Mesothelial cell of epicardium (in vitro differentiated cells): ENCODE results near the gene NUP205. TPM values are rescaled to one million over a fixed set of nuclear protein-coding genes. Genes with fewer than 3 reads are reported as not detected.

ENCODE experiments used
- DNase-seq, 2 experiments: peaks; one replicate each; pipeline ENCODE4 v3.0.0; 2021; ENCODE audit warnings: low spot score in 2 of 2; ENCODE audit not compliant: unreplicated experiment in 2 of 2
- H3K27ac Mint-ChIP-seq: 2 replicates; pipeline ENCODE4 v1.8.0; 2021; ENCODE audit warnings: mixed read lengths
- H3K27me3 Mint-ChIP-seq: 2 replicates; pipeline ENCODE4 v1.8.0; 2021; ENCODE audit warnings: low read depth, mixed read lengths
- H3K36me3 Mint-ChIP-seq: 2 replicates; pipeline ENCODE4 v1.8.0; 2021; ENCODE audit warnings: mixed read lengths
- H3K4me1 Mint-ChIP-seq: 2 replicates; pipeline ENCODE4 v1.8.0; 2021; ENCODE audit warnings: mixed read lengths
- H3K4me3 Mint-ChIP-seq: 2 replicates; pipeline ENCODE4 v1.8.0; 2021; ENCODE audit warnings: mild to moderate bottlenecking, moderate library complexity, mixed read lengths
- H3K9me3 Mint-ChIP-seq: 2 replicates; pipeline ENCODE4 v1.8.0; 2021; ENCODE audit warnings: mixed read lengths
- total RNA-seq: library from RNA; stranded (reverse); gene quantifications from 3 replicates; pipeline ENCODE4 v1.2.1, GENCODE V29; 2021
- TF ChIP-seq, protein P1 (sequence below): fragments of 200-600 bp; sonication (generic); IDR thresholded peaks from one replicate; pipeline ENCODE4 v1.5.0; 2021; ENCODE audit warnings: antibody characterized with exemption; ENCODE audit not compliant: unreplicated experiment

Gene NUP205
- total RNA-seq, 1 donor from 2014 or later, result 82.4 TPM

DNA sequence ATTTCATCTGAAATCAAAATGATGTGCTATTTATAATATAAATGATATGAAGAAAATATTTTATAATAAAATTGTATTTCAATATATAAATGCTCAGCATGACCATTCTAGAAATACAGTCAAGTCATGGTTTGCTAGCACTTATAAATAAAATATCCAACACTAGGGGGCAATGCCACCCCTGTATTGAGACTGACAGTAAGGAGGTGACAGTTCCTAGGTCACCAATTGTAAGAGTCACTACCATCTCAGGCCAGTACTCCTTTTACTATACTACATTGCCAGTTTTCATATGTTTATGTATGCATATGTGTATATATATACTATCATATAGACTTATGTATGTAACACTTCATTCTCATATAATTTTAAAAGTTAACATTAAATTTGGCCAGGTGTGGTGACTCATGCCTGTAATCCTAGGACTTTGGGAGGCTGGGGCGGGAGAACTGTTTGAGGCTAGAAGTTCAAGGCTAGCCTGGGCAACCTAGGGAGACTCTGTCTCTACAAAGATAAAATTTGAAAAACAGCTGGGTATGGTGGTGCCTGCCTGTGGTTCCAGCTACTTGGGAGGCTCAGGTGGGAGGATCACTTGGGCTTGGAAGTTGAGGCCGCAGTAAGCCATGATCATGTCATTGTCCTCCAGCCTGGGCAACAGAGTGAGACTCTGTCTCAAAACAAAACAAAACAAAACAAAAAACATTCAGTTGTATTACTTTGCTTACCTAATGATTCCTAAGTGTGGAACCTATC lies 45.4 kb upstream of the NUP205 start:
- DNase-seq, result no peak

DNA sequence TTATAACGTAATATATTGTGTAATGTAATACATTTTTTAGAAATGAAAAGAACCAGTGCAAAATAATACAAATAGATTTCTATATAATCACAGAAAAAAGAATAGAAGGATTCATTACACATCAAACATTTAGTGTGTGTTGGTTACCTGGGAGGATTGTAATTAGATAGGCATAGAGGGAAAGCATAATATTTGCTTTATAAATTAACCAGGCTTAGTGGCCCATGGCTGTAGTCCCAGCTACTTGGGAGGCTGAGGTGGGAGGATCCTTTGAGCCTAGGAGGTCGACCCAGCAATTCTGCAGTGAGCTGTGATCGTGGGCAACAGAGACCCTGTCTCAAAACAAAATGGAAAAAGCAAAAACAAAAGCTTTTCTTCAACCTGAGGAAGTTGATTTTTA lies 42.9 kb upstream of the NUP205 start:
- H3K4me3 Mint-ChIP-seq, result no peak overlapping the region
- no peaks in the 10 kb centered on the region for H3K4me1 Mint-ChIP-seq
- TF ChIP-seq, protein P1, sequence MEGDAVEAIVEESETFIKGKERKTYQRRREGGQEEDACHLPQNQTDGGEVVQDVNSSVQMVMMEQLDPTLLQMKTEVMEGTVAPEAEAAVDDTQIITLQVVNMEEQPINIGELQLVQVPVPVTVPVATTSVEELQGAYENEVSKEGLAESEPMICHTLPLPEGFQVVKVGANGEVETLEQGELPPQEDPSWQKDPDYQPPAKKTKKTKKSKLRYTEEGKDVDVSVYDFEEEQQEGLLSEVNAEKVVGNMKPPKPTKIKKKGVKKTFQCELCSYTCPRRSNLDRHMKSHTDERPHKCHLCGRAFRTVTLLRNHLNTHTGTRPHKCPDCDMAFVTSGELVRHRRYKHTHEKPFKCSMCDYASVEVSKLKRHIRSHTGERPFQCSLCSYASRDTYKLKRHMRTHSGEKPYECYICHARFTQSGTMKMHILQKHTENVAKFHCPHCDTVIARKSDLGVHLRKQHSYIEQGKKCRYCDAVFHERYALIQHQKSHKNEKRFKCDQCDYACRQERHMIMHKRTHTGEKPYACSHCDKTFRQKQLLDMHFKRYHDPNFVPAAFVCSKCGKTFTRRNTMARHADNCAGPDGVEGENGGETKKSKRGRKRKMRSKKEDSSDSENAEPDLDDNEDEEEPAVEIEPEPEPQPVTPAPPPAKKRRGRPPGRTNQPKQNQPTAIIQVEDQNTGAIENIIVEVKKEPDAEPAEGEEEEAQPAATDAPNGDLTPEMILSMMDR, result no peak
- no peak overlapping the region for H3K27ac Mint-ChIP-seq
- no peaks in the 10 kb centered on the region for H3K36me3 Mint-ChIP-seq
- DNase-seq, result no peak
- H3K9me3 Mint-ChIP-seq, result no peaks in the 10 kb centered on the region
- no peaks in the 10 kb centered on the region for H3K27me3 Mint-ChIP-seq

More for the DNA sequence above, 45.4 kb upstream of the NUP205 start:
- Mint-ChIP-seq H3K9me3 (no peaks in the 10 kb centered on the region), H3K27ac (no peak overlapping the region), H3K4me3 (no peak overlapping the region), H3K36me3 (no peaks in the 10 kb centered on the region), H3K4me1 (no peaks in the 10 kb centered on the region), H3K27me3 (no peaks in the 10 kb centered on the region)
- TF ChIP-seq, protein P1, result peak; percentile 38

DNA sequence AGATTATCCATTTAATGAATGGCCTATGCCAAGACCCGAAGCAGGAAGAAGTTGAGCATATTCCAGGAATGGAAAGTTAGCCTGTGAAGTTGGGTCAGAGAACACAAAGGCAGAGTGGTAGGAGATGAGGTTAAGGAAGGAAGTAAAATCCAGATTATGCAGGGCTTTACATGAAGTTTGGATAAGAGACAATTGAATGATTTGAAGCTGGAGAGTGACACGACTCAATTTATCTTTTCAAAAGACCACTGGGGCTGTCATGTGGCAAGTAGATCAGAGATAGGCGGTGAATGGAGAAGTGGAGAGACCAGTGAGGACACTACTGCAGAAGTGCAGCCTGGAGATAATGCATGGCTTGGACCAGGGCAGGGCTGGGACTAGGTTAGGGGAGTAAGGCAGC lies 40.7 kb upstream of the NUP205 start:
- Mint-ChIP-seq H3K4me3 (no peak overlapping the region), H3K27me3 (no peaks in the 10 kb centered on the region), H3K4me1 (no peaks in the 10 kb centered on the region), H3K27ac (no peak overlapping the region), H3K9me3 (no peaks in the 10 kb centered on the region), H3K36me3 (no peaks in the 10 kb centered on the region)
- no peak for DNase-seq
- TF ChIP-seq, protein P1, result no peak

DNA sequence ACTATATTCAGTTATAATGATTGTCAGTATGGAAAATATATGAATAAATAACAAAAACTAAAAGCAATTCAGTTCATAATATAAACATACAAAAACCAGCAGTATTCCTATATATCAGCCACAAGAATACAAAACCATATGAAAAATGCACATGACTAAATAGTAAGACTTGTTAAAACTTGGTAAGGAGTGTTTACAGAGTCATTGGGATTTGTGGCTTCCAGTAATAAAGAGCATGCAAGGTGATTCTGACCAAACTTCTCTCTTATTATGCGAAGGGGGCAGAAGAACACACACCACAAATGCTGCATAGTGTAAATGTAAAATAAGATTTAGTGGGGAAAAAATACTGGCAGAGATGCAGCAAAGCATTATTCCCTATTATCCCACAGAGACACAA lies 39.0 kb upstream of the NUP205 start:
- no peaks in the 10 kb centered on the region for H3K4me1 Mint-ChIP-seq
- H3K9me3 Mint-ChIP-seq, result peaks cover 6% of the 10 kb centered on the region
- DNase-seq, result no peak
- no peak overlapping the region for H3K27ac Mint-ChIP-seq
- H3K4me3 Mint-ChIP-seq, result no peak overlapping the region
- H3K27me3 Mint-ChIP-seq, result no peaks in the 10 kb centered on the region
- TF ChIP-seq, protein P1, result no peak
- H3K36me3 Mint-ChIP-seq, result no peaks in the 10 kb centered on the region

DNA sequence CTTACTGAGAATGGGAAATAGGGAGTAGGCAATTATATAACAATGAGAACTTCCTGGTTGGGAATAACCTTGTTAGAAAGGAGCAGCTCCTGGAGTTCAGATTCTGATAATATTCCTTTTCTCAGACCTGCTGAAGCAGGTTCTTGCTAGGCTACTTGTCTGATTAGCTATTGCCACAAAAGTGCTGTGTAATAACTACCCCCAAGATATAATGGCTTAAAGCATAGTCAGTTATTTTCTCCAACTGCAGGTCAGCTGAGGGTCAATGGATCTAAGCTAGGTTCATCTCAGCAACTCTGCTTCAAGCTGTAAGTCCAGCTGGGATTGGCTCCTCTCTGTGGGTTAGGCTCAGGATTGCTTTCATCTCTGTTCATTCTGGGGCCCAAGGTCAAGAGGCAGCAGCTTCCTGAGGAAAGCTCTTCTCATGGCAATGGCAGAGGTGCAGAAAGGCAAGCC lies 38.5 kb upstream of the NUP205 start:
- DNase-seq, result no peak
- Mint-ChIP-seq H3K27me3 (no peaks in the 10 kb centered on the region), H3K36me3 (no peaks in the 10 kb centered on the region), H3K27ac (no peak overlapping the region), H3K4me3 (no peak overlapping the region), H3K4me1 (no peaks in the 10 kb centered on the region), H3K9me3 (peaks cover 7% of the 10 kb centered on the region)
- TF ChIP-seq, protein P1, result no peak
